ENCODE data around the gene PCIF1. TPM values are rescaled to one million over a fixed set of nuclear protein-coding genes. Genes with fewer than 3 reads are reported as not detected.

PCIF1 gene
- 9.5 and 24.5 TPM in 2 replicates for total RNA-seq (ENCODE audit: low replicate concordance)

DNA sequence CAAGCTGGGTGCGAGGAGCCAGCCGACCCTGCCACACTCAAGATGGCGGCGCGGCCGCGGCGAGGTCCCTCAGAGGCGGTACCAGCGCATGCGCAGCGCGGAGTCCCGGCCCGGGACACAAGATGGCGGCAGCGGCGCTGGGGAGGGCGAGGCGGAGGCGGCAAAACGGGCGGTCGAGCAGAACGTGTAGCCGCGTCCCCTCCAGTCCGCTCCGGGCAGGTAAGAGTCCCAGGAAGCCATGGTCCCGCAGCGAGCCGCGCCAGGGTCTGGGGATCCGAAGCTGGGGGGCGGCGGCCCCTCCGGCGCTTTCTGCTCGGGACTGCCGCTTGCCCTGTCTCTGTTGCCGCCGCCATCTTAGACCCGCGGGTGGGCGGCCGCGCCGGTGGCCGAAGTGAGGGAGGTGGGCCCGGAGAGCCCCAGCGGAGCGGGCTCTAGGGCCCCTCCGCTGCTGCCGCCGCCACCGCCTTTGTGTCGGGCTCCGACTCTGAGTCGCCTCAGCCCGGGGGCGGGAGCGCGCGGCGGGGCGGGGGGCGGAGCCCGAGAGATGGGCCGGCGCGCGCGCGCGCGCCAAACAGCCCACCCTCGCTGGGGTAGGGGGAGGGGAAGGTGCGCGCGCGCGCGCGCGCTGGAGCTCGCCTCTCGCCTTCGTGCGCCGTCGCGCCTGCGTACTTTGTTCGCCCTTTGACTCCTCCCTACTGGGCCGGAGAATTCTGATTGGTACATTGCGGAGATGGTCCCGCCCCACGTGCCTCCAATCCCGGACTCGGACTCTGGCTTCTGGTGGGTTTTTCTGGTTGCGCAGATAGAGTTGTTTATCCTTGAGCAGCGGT lies at the start of gene PCIF1:
TSS of gene PCIF1 (plus strand) at position 98 of the 830 bp plus-strand sequence. CDS start 4,317 bp downstream, outside the sequence.
- Histone ChIP-seq H3K4me1 (peaks cover 21% of the 10 kb centered on the region), H3K9ac (peak within 1 kb of the TSS; percentile 100), H3K79me2 (ENCODE audit: low read depth) (peaks cover 53% of the 10 kb centered on the region), H2AFZ (replicated peaks) (peak within 1 kb of the TSS; percentile 92), H3K4me3 (peak within 1 kb of the TSS; percentile 99), H3K4me2 (peak within 1 kb of the TSS; percentile 90), H3K27me3 (no peaks in the 10 kb centered on the region), H3K27ac (peak within 1 kb of the TSS; percentile 100), H4K20me1 (ENCODE audit: low read depth) (peaks cover 37% of the 10 kb centered on the region), H3F3A (ENCODE audit: low read depth) (peaks cover 47% of the 10 kb centered on the region), H3K9me3 (ENCODE audit: low read depth) (no peaks in the 10 kb centered on the region), H3K36me3 (no peaks in the 10 kb centered on the region)
- peak within 1 kb of the TSS; percentile 99 for H3K27ac Mint-ChIP-seq
- TF ChIP-seq EZH2phosphoT487 (IDR thresholded peaks at IDR 0.05) (no peak), EZH2 (IDR thresholded peaks at IDR 0.05) (no peak)
- TF ChIP-seq, protein P1, sequence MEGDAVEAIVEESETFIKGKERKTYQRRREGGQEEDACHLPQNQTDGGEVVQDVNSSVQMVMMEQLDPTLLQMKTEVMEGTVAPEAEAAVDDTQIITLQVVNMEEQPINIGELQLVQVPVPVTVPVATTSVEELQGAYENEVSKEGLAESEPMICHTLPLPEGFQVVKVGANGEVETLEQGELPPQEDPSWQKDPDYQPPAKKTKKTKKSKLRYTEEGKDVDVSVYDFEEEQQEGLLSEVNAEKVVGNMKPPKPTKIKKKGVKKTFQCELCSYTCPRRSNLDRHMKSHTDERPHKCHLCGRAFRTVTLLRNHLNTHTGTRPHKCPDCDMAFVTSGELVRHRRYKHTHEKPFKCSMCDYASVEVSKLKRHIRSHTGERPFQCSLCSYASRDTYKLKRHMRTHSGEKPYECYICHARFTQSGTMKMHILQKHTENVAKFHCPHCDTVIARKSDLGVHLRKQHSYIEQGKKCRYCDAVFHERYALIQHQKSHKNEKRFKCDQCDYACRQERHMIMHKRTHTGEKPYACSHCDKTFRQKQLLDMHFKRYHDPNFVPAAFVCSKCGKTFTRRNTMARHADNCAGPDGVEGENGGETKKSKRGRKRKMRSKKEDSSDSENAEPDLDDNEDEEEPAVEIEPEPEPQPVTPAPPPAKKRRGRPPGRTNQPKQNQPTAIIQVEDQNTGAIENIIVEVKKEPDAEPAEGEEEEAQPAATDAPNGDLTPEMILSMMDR (IDR thresholded peaks at IDR 0.05): no peak
- H3K36me3 Mint-ChIP-seq: peaks cover 17% of the 10 kb centered on the region
- peak; percentile 99 for DNase-seq (ENCODE audit: low spot score)
- peaks cover 5% of the 10 kb centered on the region for H3K27me3 Mint-ChIP-seq (ENCODE audit: insufficient read depth, low read depth)
- H3K9me3 Mint-ChIP-seq: no peaks in the 10 kb centered on the region
- peak within 1 kb of the TSS; percentile 95 for H3K4me3 Mint-ChIP-seq
- H3K4me1 Mint-ChIP-seq: peaks cover 29% of the 10 kb centered on the region

DNA sequence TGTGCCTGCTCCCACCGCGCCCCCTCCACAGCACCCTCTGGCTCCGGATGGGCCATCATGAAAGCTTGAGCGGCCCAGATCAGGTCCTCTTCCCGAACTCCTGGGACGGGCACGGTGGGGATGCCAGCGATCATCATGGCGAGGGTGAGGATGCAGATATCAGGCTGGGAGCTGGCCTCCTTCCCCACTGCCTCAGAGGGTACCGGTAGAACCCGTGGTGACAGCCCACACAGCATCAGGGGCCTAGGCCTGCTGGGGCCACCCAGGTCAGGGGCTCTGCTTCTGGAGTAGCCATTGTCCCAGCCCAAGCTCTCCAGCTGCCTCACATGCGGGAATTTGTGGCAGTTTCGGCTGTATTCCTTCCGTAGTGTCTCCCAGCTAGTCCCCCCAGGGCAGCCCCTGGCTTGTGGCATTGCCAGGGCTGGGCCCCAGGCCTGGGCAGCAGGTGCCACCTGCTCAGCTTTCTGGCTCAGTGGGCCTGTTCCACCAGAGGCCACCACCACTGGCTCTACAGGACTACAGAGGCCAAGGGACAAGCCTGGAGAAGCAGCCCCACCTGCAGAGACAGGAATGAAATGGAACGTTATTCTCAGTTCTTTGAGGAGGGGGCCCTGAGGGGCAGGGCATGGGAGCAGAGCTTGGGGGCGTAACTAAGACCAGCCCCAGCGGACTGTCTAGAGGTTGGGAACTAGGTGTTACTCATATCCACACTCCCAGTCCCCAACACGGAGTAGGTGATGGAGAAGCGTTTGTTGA lies 47.7 kb upstream of the PCIF1 start:
- Histone ChIP-seq H3K4me2 (no peak overlapping the region), H3K4me1 (peaks cover 11% of the 10 kb centered on the region), H3K4me3 (no peak overlapping the region), H3K79me2 (ENCODE audit: low read depth) (peaks cover 11% of the 10 kb centered on the region), H3F3A (ENCODE audit: low read depth) (peaks cover 9% of the 10 kb centered on the region), H3K9me3 (ENCODE audit: low read depth) (no peaks in the 10 kb centered on the region), H3K27ac (no peak overlapping the region), H4K20me1 (ENCODE audit: low read depth) (no peaks in the 10 kb centered on the region), H3K9ac (no peak overlapping the region), H3K36me3 (no peaks in the 10 kb centered on the region), H3K27me3 (peaks cover 9% of the 10 kb centered on the region), H2AFZ (replicated peaks) (no peak overlapping the region)
- TF ChIP-seq EZH2phosphoT487 (IDR thresholded peaks at IDR 0.05): no peak
- TF ChIP-seq EZH2 (IDR thresholded peaks at IDR 0.05): no peak
- TF ChIP-seq, protein P1 (IDR thresholded peaks at IDR 0.05): no peak
- H3K4me1 Mint-ChIP-seq: peaks cover 22% of the 10 kb centered on the region
- no peak overlapping the region for H3K4me3 Mint-ChIP-seq
- H3K27ac Mint-ChIP-seq: no peak overlapping the region
- peaks cover 4% of the 10 kb centered on the region for H3K27me3 Mint-ChIP-seq (ENCODE audit: insufficient read depth, low read depth)
- H3K9me3 Mint-ChIP-seq: no peaks in the 10 kb centered on the region
- peaks cover 13% of the 10 kb centered on the region for H3K36me3 Mint-ChIP-seq
- no peak for DNase-seq (ENCODE audit: low spot score)

DNA sequence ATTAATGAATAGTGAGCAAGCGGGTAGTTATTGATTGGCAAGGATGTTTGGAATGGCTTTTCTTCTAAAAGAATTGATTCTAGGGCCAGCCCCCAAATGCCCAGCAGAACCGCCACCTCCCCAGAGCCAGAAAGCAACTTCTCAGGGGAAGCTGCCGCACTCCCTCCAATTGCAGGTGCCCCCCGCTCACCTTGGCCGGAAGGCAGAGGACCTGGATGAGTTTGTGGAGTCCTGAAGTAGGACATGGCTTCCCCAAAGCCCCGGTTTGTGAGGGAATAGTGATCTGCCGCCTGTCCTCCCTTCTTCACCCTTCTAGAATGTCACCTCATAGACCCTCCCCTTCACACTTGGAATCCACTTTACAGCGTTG lies 47.2 kb upstream of the PCIF1 start, which contains the start of gene SPATA25:
TSS of gene SPATA25 (minus strand) at position 277 of the 370 bp plus-strand sequence. CDS start at position 245, 32 bp downstream.
- H3K9me3 Mint-ChIP-seq: no peaks in the 10 kb centered on the region
- Histone ChIP-seq H3K9me3 (ENCODE audit: low read depth) (no peaks in the 10 kb centered on the region), H3K4me2 (no peak within 1 kb of the TSS), H3K79me2 (ENCODE audit: low read depth) (peaks cover 6% of the 10 kb centered on the region), H3K27me3 (peaks cover 9% of the 10 kb centered on the region), H3K36me3 (no peaks in the 10 kb centered on the region), H3K4me3 (no peak within 1 kb of the TSS), H2AFZ (replicated peaks) (no peak within 1 kb of the TSS), H3F3A (ENCODE audit: low read depth) (peaks cover 5% of the 10 kb centered on the region), H4K20me1 (ENCODE audit: low read depth) (no peaks in the 10 kb centered on the region), H3K27ac (no peak within 1 kb of the TSS), H3K4me1 (peaks cover 10% of the 10 kb centered on the region), H3K9ac (no peak within 1 kb of the TSS)
- TF ChIP-seq, protein P1 (IDR thresholded peaks at IDR 0.05): no peak
- no peak for TF ChIP-seq EZH2 (IDR thresholded peaks at IDR 0.05)
- no peak for TF ChIP-seq EZH2phosphoT487 (IDR thresholded peaks at IDR 0.05)
- no peak within 1 kb of the TSS for H3K4me3 Mint-ChIP-seq
- DNase-seq (ENCODE audit: low spot score): no peak
- H3K27me3 Mint-ChIP-seq (ENCODE audit: insufficient read depth, low read depth): peaks cover 4% of the 10 kb centered on the region
- no peak within 1 kb of the TSS for H3K27ac Mint-ChIP-seq
- H3K36me3 Mint-ChIP-seq: peaks cover 13% of the 10 kb centered on the region
- peaks cover 22% of the 10 kb centered on the region for H3K4me1 Mint-ChIP-seq
